Tibial nerve (tissue), 4 donors: Measurements from ENCODE around the gene AMZ2.

Experiments
- CTCF ChIP-seq, 5 experiments: fragments of 200-600 bp in 3 of 5; fragments of 450-650 bp in 2 of 5; sonication (generic) in 3 of 5; IDR thresholded peaks; one replicate each; pipeline ENCODE4 v1.5.1; 2016 to 2019; ENCODE audit warnings: antibody characterized with exemption in 5 of 5, mild to moderate bottlenecking in 3 of 5, moderate library complexity in 2 of 5
- EP300 ChIP-seq, 2 donors: sonication (generic); formaldehyde crosslinking; IDR thresholded peaks; one replicate each; pipeline ENCODE4 v1.6.1; 2017; ENCODE audit warnings: antibody characterized with exemption in 2 of 2, mild to moderate bottlenecking in 1 of 2

GRCh38 chr17:68229619-68230018 is 18.2 kb upstream of the AMZ2 start:
- no peak for TF ChIP-seq CTCF (IDR thresholded peaks at IDR 0.05)
- TF ChIP-seq EP300 (IDR thresholded peaks at IDR 0.05): no peak
